Measurements from ENCODE around the gene WASF1. TPM values are rescaled to one million over a fixed set of nuclear protein-coding genes. Genes with fewer than 3 reads are reported as not detected.
"Not testable (repeated sequence)": the region's sequence is repeated elsewhere in the genome, so short reads cannot be mapped to it uniquely, and the experiment has no call there.

WASF1 gene
- polyA plus RNA-seq, 6 donors from 2014 or later, result 6.9 to 21.6 (median 11.2) TPM

- ATAC-seq (ENCODE audit: low read depth in 2 of 2) (no peak), DNase-seq (no peak)
- Mint-ChIP-seq H3K4me3 (no peak overlapping the region), H3K27ac (no peak overlapping the region), H3K4me1 (peaks cover 8 to 17% (median 10%) of the 10 kb centered on the region in 3 donors), H3K27me3 (no peaks in the 10 kb centered on the region), H3K9me3 (no peaks in the 10 kb centered on the region), H3K36me3 (no peaks in the 10 kb centered on the region)
These were observed 82.0 kb downstream of the WASF1 start for GRCh38 chr6:110097443-110097842.

GRCh38 chr6:110095935-110096334 is 83.5 kb downstream of the WASF1 start:
- Mint-ChIP-seq H3K36me3 (no peaks in the 10 kb centered on the region), H3K4me3 (no peak overlapping the region), H3K27ac (no peak overlapping the region), H3K4me1 (peaks cover 0 to 5% (median 0%) of the 10 kb centered on the region in 3 donors), H3K27me3 (no peaks in the 10 kb centered on the region), H3K9me3 (no peaks in the 10 kb centered on the region)
- DNase-seq (no peak), ATAC-seq (ENCODE audit: low read depth in 2 of 2) (no peak)

GRCh38 chr6:110095101-110095500 is 84.4 kb downstream of the WASF1 start:
- Mint-ChIP-seq H3K27me3 (no peaks in the 10 kb centered on the region), H3K4me3 (no peak overlapping the region), H3K36me3 (no peaks in the 10 kb centered on the region), H3K27ac (no peak overlapping the region), H3K4me1 (peaks cover 0 to 3% (median 0%) of the 10 kb centered on the region in 3 donors), H3K9me3 (no peaks in the 10 kb centered on the region)
- ATAC-seq (ENCODE audit: low read depth in 2 of 2) (no peak), DNase-seq (no peak)

- no peaks in the 10 kb centered on the region for H3K4me1 Mint-ChIP-seq
- no peak overlapping the region for H3K4me3 Mint-ChIP-seq
- no peak overlapping the region for H3K27ac Mint-ChIP-seq
- no peak for DNase-seq
- no peaks in the 10 kb centered on the region for H3K27me3 Mint-ChIP-seq
- H3K36me3 Mint-ChIP-seq, result peaks cover 0 to 4% of the 10 kb centered on the region in 2 donors
- no peak for ATAC-seq (ENCODE audit: low read depth in 2 of 2)
- H3K9me3 Mint-ChIP-seq, result no peaks in the 10 kb centered on the region
These were observed 85.5 kb downstream of the WASF1 start for GRCh38 chr6:110093981-110094380.

- H3K4me3 Mint-ChIP-seq, result no peak overlapping the region
- peaks cover 0 to 5% of the 10 kb centered on the region in 2 donors for H3K36me3 Mint-ChIP-seq
- no peaks in the 10 kb centered on the region for H3K9me3 Mint-ChIP-seq
- no peaks in the 10 kb centered on the region for H3K27me3 Mint-ChIP-seq
- DNase-seq (no peak), ATAC-seq (ENCODE audit: low read depth in 2 of 2) (no peak)
- H3K27ac Mint-ChIP-seq, result no peak overlapping the region
- peaks cover 0 to 9% (median 5%) of the 10 kb centered on the region in 3 donors for H3K4me1 Mint-ChIP-seq
These were observed 88.6 kb downstream of the WASF1 start for GRCh38 chr6:110090876-110091275.

- H3K4me3 Mint-ChIP-seq, result no peak overlapping the region
- peaks cover 0 to 5% of the 10 kb centered on the region in 2 donors for H3K36me3 Mint-ChIP-seq
- no peaks in the 10 kb centered on the region for H3K27me3 Mint-ChIP-seq
- no peak for ATAC-seq (ENCODE audit: low read depth in 2 of 2)
- peaks cover 0 to 9% (median 5%) of the 10 kb centered on the region in 3 donors for H3K4me1 Mint-ChIP-seq
- H3K27ac Mint-ChIP-seq, result no peak overlapping the region
- H3K9me3 Mint-ChIP-seq, result no peaks in the 10 kb centered on the region
- DNase-seq, result no peak
These were observed 90.1 kb downstream of the WASF1 start for GRCh38 chr6:110089323-110089722.

- DNase-seq, result no peak
- H3K9me3 Mint-ChIP-seq, result no peaks in the 10 kb centered on the region
- H3K4me1 Mint-ChIP-seq, result peaks cover 5 to 23% (median 12%) of the 10 kb centered on the region in 3 donors
- H3K27ac Mint-ChIP-seq, result peak overlapping the region in 1 of 6 donors; percentile 16
- H3K4me3 Mint-ChIP-seq, result no peak overlapping the region
- no peak for ATAC-seq (ENCODE audit: low read depth in 2 of 2)
- H3K36me3 Mint-ChIP-seq, result peaks cover 0 to 5% of the 10 kb centered on the region in 2 donors
- no peaks in the 10 kb centered on the region for H3K27me3 Mint-ChIP-seq
These were observed 94.2 kb downstream of the WASF1 start for GRCh38 chr6:110085285-110085684.

- Mint-ChIP-seq H3K4me3 (no peak overlapping the region), H3K4me1 (peaks cover 5 to 23% (median 17%) of the 10 kb centered on the region in 3 donors), H3K36me3 (peaks cover 0 to 1% of the 10 kb centered on the region in 2 donors), H3K27me3 (no peaks in the 10 kb centered on the region), H3K9me3 (no peaks in the 10 kb centered on the region), H3K27ac (no peak overlapping the region)
- no peak for ATAC-seq (ENCODE audit: low read depth in 2 of 2)
- no peak for DNase-seq
These were observed 95.4 kb downstream of the WASF1 start for GRCh38 chr6:110083875-110084585.

GRCh38 chr6:110075406-110075805 is 104.1 kb downstream of the WASF1 start:
- H3K27me3 Mint-ChIP-seq, result no peaks in the 10 kb centered on the region
- peaks cover 0 to 5% (median 0%) of the 10 kb centered on the region in 7 donors for H3K9me3 Mint-ChIP-seq
- DNase-seq, result no peak
- H3K27ac Mint-ChIP-seq, result no peak overlapping the region
- H3K4me1 Mint-ChIP-seq, result peaks cover 0 to 5% (median 2%) of the 10 kb centered on the region in 3 donors
- H3K36me3 Mint-ChIP-seq, result no peaks in the 10 kb centered on the region
- ATAC-seq (ENCODE audit: low read depth in 2 of 2), result no peak
- H3K4me3 Mint-ChIP-seq, result no peak overlapping the region

GRCh38 chr6:110073474-110073873 is 106.0 kb downstream of the WASF1 start:
- not testable (repeated sequence) for DNase-seq; H3K9me3 Mint-ChIP-seq; H3K4me1 Mint-ChIP-seq; H3K36me3 Mint-ChIP-seq; H3K27ac Mint-ChIP-seq; H3K4me3 Mint-ChIP-seq; ATAC-seq (ENCODE audit: low read depth in 2 of 2)
- H3K27me3 Mint-ChIP-seq, result peaks cover 0 to 15% (median 5%) of the 10 kb centered on the region in 3 donors

- Mint-ChIP-seq H3K4me3 (no peak overlapping the region), H3K9me3 (peaks cover 0 to 5% (median 0%) of the 10 kb centered on the region in 7 donors), H3K4me1 (peaks cover 21 to 33% (median 25%) of the 10 kb centered on the region in 3 donors), H3K27ac (no peak overlapping the region), H3K36me3 (no peaks in the 10 kb centered on the region), H3K27me3 (peaks cover 5 to 15% (median 7%) of the 10 kb centered on the region in 3 donors)
- DNase-seq (no peak), ATAC-seq (ENCODE audit: low read depth in 2 of 2) (no peak)
These were observed 110.9 kb downstream of the WASF1 start for GRCh38 chr6:110068592-110068967.

- Mint-ChIP-seq H3K4me3 (no peak overlapping the region), H3K4me1 (peaks cover 21 to 33% (median 25%) of the 10 kb centered on the region in 3 donors), H3K27ac (peak overlapping the region in 1 of 6 donors; percentile 1), H3K9me3 (peaks cover 0 to under 1% (median 0%) of the 10 kb centered on the region in 7 donors), H3K36me3 (no peaks in the 10 kb centered on the region), H3K27me3 (peaks cover 5 to 15% (median 8%) of the 10 kb centered on the region in 3 donors)
- no peak for ATAC-seq (ENCODE audit: low read depth in 2 of 2)
- DNase-seq, result no peak
These were observed 111.5 kb downstream of the WASF1 start for GRCh38 chr6:110067837-110068591.

- peak; percentile 70 to 80 for ATAC-seq (ENCODE audit: low read depth in 2 of 2)
- Mint-ChIP-seq H3K9me3 (no peaks in the 10 kb centered on the region), H3K4me1 (peaks cover 21 to 33% (median 25%) of the 10 kb centered on the region in 3 donors), H3K4me3 (peak overlapping the region in 5 of 8 donors; percentile 1 to 53 (median 10)), H3K36me3 (no peaks in the 10 kb centered on the region), H3K27ac (peak overlapping the region in 2 of 6 donors; percentile 57 to 67), H3K27me3 (peaks cover 3 to 26% (median 8%) of the 10 kb centered on the region in 3 donors)
- peak; percentile 28 for DNase-seq
These were observed 114.5 kb downstream of the WASF1 start for GRCh38 chr6:110064744-110065524.

All from naive B cell (primary cell).